ENCODE results near the gene FRZB.

FRZB gene

GRCh38 chr2:182855376-182855775, 11.1 kb downstream of the FRZB start:
- no peaks in the 10 kb centered on the region for H3K27me3 ChIP-seq (ENCODE audit: insufficient read depth, low read length)
- no peak for TF ChIP-seq EZH2 (IDR thresholded peaks at IDR 0.05; ENCODE audit: borderline replicate concordance, low read length)
- TF ChIP-seq CTCF (IDR thresholded peaks at IDR 0.05; ENCODE audit: low read length) = no peak
- no peaks in the 10 kb centered on the region for H3K9me3 ChIP-seq (ENCODE audit: low read length)
- H3K4me2 ChIP-seq (ENCODE audit: low read length) = no peak overlapping the region
- H3K27ac ChIP-seq (ENCODE audit: low read depth, low read length, poor library complexity, severe bottlenecking) = no peak overlapping the region
- no peak overlapping the region for H3K4me3 ChIP-seq (ENCODE audit: low read depth, low read length, poor library complexity, severe bottlenecking)
- H3K9ac ChIP-seq (ENCODE audit: low read length) = no peak overlapping the region
- no peaks in the 10 kb centered on the region for H4K20me1 ChIP-seq (ENCODE audit: insufficient read depth, low read length)
- no peaks in the 10 kb centered on the region for H3K79me2 ChIP-seq (ENCODE audit: insufficient read depth, low read length)
- H2AFZ ChIP-seq (ENCODE audit: low read length) = no peak overlapping the region
- H3F3A ChIP-seq (ENCODE audit: insufficient read depth, low read length) = no peaks in the 10 kb centered on the region
- no peaks in the 10 kb centered on the region for H3K4me1 ChIP-seq (ENCODE audit: insufficient read depth, low read length, severe bottlenecking)
- H3K9me2 ChIP-seq (ENCODE audit: low read depth, low read length) = no peaks in the 10 kb centered on the region
- H3K36me3 ChIP-seq (ENCODE audit: insufficient read depth, low read length) = no peaks in the 10 kb centered on the region

GRCh38 chr2:182854375-182855105, 11.9 kb downstream of the FRZB start:
- Histone ChIP-seq H2AFZ (ENCODE audit: low read length) (no peak overlapping the region), H3K9ac (ENCODE audit: low read length) (no peak overlapping the region), H3F3A (ENCODE audit: insufficient read depth, low read length) (no peaks in the 10 kb centered on the region), H4K20me1 (ENCODE audit: insufficient read depth, low read length) (no peaks in the 10 kb centered on the region), H3K27me3 (ENCODE audit: insufficient read depth, low read length) (no peaks in the 10 kb centered on the region), H3K4me1 (ENCODE audit: insufficient read depth, low read length, severe bottlenecking) (no peaks in the 10 kb centered on the region), H3K4me2 (ENCODE audit: low read length) (no peak overlapping the region), H3K9me3 (ENCODE audit: low read length) (no peaks in the 10 kb centered on the region), H3K79me2 (ENCODE audit: insufficient read depth, low read length) (no peaks in the 10 kb centered on the region), H3K36me3 (ENCODE audit: insufficient read depth, low read length) (no peaks in the 10 kb centered on the region), H3K27ac (ENCODE audit: low read depth, low read length, poor library complexity, severe bottlenecking) (no peak overlapping the region), H3K4me3 (ENCODE audit: low read depth, low read length, poor library complexity, severe bottlenecking) (no peak overlapping the region), H3K9me2 (ENCODE audit: low read depth, low read length) (no peaks in the 10 kb centered on the region)
- TF ChIP-seq CTCF (IDR thresholded peaks at IDR 0.05; ENCODE audit: low read length) (no peak), EZH2 (IDR thresholded peaks at IDR 0.05; ENCODE audit: borderline replicate concordance, low read length) (no peak)

- Histone ChIP-seq H2AFZ (ENCODE audit: low read length) (no peak overlapping the region), H3F3A (ENCODE audit: insufficient read depth, low read length) (no peaks in the 10 kb centered on the region), H4K20me1 (ENCODE audit: insufficient read depth, low read length) (no peaks in the 10 kb centered on the region), H3K9ac (ENCODE audit: low read length) (no peak overlapping the region), H3K4me1 (ENCODE audit: insufficient read depth, low read length, severe bottlenecking) (no peaks in the 10 kb centered on the region), H3K27me3 (ENCODE audit: insufficient read depth, low read length) (no peaks in the 10 kb centered on the region), H3K4me3 (ENCODE audit: low read depth, low read length, poor library complexity, severe bottlenecking) (no peak overlapping the region), H3K9me2 (ENCODE audit: low read depth, low read length) (no peaks in the 10 kb centered on the region), H3K27ac (ENCODE audit: low read depth, low read length, poor library complexity, severe bottlenecking) (no peak overlapping the region), H3K36me3 (ENCODE audit: insufficient read depth, low read length) (no peaks in the 10 kb centered on the region), H3K9me3 (ENCODE audit: low read length) (no peaks in the 10 kb centered on the region), H3K4me2 (ENCODE audit: low read length) (no peak overlapping the region), H3K79me2 (ENCODE audit: insufficient read depth, low read length) (no peaks in the 10 kb centered on the region)
- TF ChIP-seq EZH2 (IDR thresholded peaks at IDR 0.05; ENCODE audit: borderline replicate concordance, low read length) (no peak), CTCF (IDR thresholded peaks at IDR 0.05; ENCODE audit: low read length) (no peak)
Measured at GRCh38 chr2:182852801-182853200, 13.6 kb downstream of the FRZB start.

Measured in OCI-LY1 (cell line).